OCI-LY1 (cell line): Measurements from ENCODE around the gene CNTNAP2.

Experiments used
- H2AFZ ChIP-seq: fragments of 200-600 bp; sonication (generic), shearing (Covaris generic); 2 replicates; pipeline ENCODE4 v1.6.0; 2014; ENCODE audit warnings: antibody characterized with exemption, mild to moderate bottlenecking, low read length
- H3F3A ChIP-seq: fragments of 200-600 bp; sonication (generic), shearing (Covaris generic); 2 replicates; pipeline ENCODE4 v1.6.0; 2014; ENCODE audit warnings: mild to moderate bottlenecking, antibody characterized with exemption, low read length, moderate library complexity; ENCODE audit not compliant: insufficient read depth
- H3K27ac ChIP-seq: fragments of 200-600 bp; sonication (generic); 2 replicates; pipeline ENCODE4 v1.5.1; 2014; ENCODE audit warnings: low read length, mixed run types, mild to moderate bottlenecking, low read depth; ENCODE audit not compliant: poor library complexity, severe bottlenecking
- H3K27me3 ChIP-seq: fragments of 200-600 bp; sonication (generic); 2 replicates; pipeline ENCODE4 v1.6.0; 2014; ENCODE audit warnings: antibody characterized with exemption, mild to moderate bottlenecking, low read length, moderate library complexity; ENCODE audit not compliant: insufficient read depth
- H3K36me3 ChIP-seq: fragments of 200-600 bp; sonication (generic); 2 replicates; pipeline ENCODE4 v1.6.1; 2014; ENCODE audit warnings: mild to moderate bottlenecking, antibody characterized with exemption, low read length, moderate library complexity, mixed read lengths; ENCODE audit not compliant: insufficient read depth
- H3K4me1 ChIP-seq: fragments of 200-600 bp; sonication (generic); 2 replicates; pipeline ENCODE4 v1.5.1; 2014; ENCODE audit warnings: mild to moderate bottlenecking, low read length, moderate library complexity; ENCODE audit not compliant: insufficient read depth, severe bottlenecking
- H3K4me2 ChIP-seq: fragments of 200-600 bp; sonication (generic), shearing (Covaris generic); 2 replicates; pipeline ENCODE4 v1.6.1; 2014; ENCODE audit warnings: low read length
- H3K4me3 ChIP-seq: fragments of 200-600 bp; sonication (generic); 2 replicates; pipeline ENCODE4 v1.5.1; 2014; ENCODE audit warnings: low read length, low read depth, mild to moderate bottlenecking, mixed read lengths; ENCODE audit not compliant: poor library complexity, severe bottlenecking
- H3K79me2 ChIP-seq: fragments of 200-600 bp; shearing (Covaris generic); 2 replicates; pipeline ENCODE4 v1.6.1; 2016; ENCODE audit warnings: mixed run types, low read length, mixed read lengths; ENCODE audit not compliant: insufficient read depth
- H3K9ac ChIP-seq: fragments of 200-600 bp; sonication (generic), shearing (Covaris generic); 2 replicates; pipeline ENCODE4 v1.6.1; 2014; ENCODE audit warnings: mild to moderate bottlenecking, low read length, mixed read lengths
- H3K9me2 ChIP-seq: fragments of 200-600 bp; sonication (generic), shearing (Covaris generic); 2 replicates; pipeline ENCODE4 v1.6.1; 2014; ENCODE audit warnings: low read depth, mild to moderate bottlenecking, low read length, mixed read lengths
- H3K9me3 ChIP-seq: fragments of 200-600 bp; shearing (Covaris generic); 2 replicates; pipeline ENCODE4 v1.6.1; 2014; ENCODE audit warnings: low read length, mixed read lengths
- H4K20me1 ChIP-seq: fragments of 200-600 bp; sonication (generic), shearing (Covaris generic); 2 replicates; pipeline ENCODE4 v1.6.0; 2016; ENCODE audit warnings: mild to moderate bottlenecking, low read length; ENCODE audit not compliant: insufficient read depth
- EZH2 ChIP-seq: fragments of 200-600 bp; sonication (generic), shearing (Covaris generic); IDR thresholded peaks from 2 replicates; pipeline ENCODE4 v1.8.0; 2017; ENCODE audit warnings: borderline replicate concordance, mixed run types, mild to moderate bottlenecking, antibody characterized with exemption, low read length, moderate library complexity, mixed read lengths
- TF ChIP-seq, protein P1 (sequence below): fragments of 200-600 bp; sonication (generic), shearing (Covaris generic); IDR thresholded peaks from 2 replicates; pipeline ENCODE4 v1.5.1; 2017; ENCODE audit warnings: mild to moderate bottlenecking, antibody characterized with exemption, low read length, moderate library complexity, mixed read lengths

Gene CNTNAP2

GRCh38 chr7:147412109-147412508 is 1295.5 kb downstream of the CNTNAP2 start:
- Histone ChIP-seq H3K4me2 (no peak overlapping the region), H3K9me2 (no peaks in the 10 kb centered on the region), H3K9ac (no peak overlapping the region), H3F3A (no peaks in the 10 kb centered on the region), H3K4me3 (no peak overlapping the region), H3K27ac (no peak overlapping the region), H3K9me3 (no peaks in the 10 kb centered on the region), H3K79me2 (no peaks in the 10 kb centered on the region), H3K36me3 (no peaks in the 10 kb centered on the region), H2AFZ (no peak overlapping the region), H3K27me3 (no peaks in the 10 kb centered on the region), H4K20me1 (no peaks in the 10 kb centered on the region), H3K4me1 (no peaks in the 10 kb centered on the region)
- TF ChIP-seq, protein P1, sequence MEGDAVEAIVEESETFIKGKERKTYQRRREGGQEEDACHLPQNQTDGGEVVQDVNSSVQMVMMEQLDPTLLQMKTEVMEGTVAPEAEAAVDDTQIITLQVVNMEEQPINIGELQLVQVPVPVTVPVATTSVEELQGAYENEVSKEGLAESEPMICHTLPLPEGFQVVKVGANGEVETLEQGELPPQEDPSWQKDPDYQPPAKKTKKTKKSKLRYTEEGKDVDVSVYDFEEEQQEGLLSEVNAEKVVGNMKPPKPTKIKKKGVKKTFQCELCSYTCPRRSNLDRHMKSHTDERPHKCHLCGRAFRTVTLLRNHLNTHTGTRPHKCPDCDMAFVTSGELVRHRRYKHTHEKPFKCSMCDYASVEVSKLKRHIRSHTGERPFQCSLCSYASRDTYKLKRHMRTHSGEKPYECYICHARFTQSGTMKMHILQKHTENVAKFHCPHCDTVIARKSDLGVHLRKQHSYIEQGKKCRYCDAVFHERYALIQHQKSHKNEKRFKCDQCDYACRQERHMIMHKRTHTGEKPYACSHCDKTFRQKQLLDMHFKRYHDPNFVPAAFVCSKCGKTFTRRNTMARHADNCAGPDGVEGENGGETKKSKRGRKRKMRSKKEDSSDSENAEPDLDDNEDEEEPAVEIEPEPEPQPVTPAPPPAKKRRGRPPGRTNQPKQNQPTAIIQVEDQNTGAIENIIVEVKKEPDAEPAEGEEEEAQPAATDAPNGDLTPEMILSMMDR = no peak
- no peak for TF ChIP-seq EZH2

- Histone ChIP-seq H3K27me3 (no peaks in the 10 kb centered on the region), H3K9ac (no peak overlapping the region), H2AFZ (no peak overlapping the region), H3K36me3 (no peaks in the 10 kb centered on the region), H4K20me1 (no peaks in the 10 kb centered on the region), H3K27ac (no peak overlapping the region), H3K9me2 (no peaks in the 10 kb centered on the region), H3K4me1 (no peaks in the 10 kb centered on the region), H3K4me3 (no peak overlapping the region), H3K9me3 (no peaks in the 10 kb centered on the region), H3K79me2 (no peaks in the 10 kb centered on the region), H3F3A (no peaks in the 10 kb centered on the region), H3K4me2 (no peak overlapping the region)
- TF ChIP-seq, protein P1 = no peak
- no peak for TF ChIP-seq EZH2
Observed at GRCh38 chr7:147412782-147413556, 1296.4 kb downstream of the CNTNAP2 start.

GRCh38 chr7:147413557-147413870 is 1296.9 kb downstream of the CNTNAP2 start:
- TF ChIP-seq EZH2 = no peak
- TF ChIP-seq, protein P1 = no peak
- no peak overlapping the region for H2AFZ ChIP-seq
- H3K9me2 ChIP-seq = no peaks in the 10 kb centered on the region

More at GRCh38 chr7:147413557-147413870, 1296.9 kb downstream of the CNTNAP2 start:
- Histone ChIP-seq H3K79me2 (no peaks in the 10 kb centered on the region), H3K9ac (no peak overlapping the region), H3K27ac (no peak overlapping the region), H3K4me1 (no peaks in the 10 kb centered on the region), H3K9me3 (no peaks in the 10 kb centered on the region), H3K4me2 (no peak overlapping the region), H4K20me1 (no peaks in the 10 kb centered on the region), H3F3A (no peaks in the 10 kb centered on the region), H3K27me3 (no peaks in the 10 kb centered on the region), H3K4me3 (no peak overlapping the region), H3K36me3 (no peaks in the 10 kb centered on the region)
